ENCODE measurements around the gene RSU1. TPM values are rescaled to one million over a fixed set of nuclear protein-coding genes. Genes with fewer than 3 reads are reported as not detected.

Gene RSU1
- total and polyA plus RNA-seq, 10 of the 15 experiments (the other 5 are each of a cell fraction or from before 2014, with no cell fraction given) = 49.2 to 139 (median 81.3) TPM

DNA sequence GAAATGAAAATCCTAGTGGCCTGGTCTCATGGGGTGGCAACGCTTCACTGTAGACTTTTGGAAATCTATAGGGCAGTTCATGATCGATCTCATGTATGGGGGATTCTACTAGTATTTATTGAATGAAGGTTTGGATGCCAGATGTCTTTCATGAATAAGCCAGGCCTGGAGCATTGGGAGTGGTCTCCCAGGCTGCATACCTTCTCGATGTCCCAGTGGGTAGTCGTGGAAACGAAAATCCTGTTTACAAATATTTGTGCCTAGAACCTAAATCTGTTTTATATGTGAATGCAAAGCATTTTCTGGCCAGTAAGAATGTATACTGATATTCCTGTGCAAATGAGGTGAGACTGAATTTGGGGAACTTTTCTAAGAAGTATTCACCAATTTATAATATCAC is 190.5 kb downstream of the RSU1 start (continued):
- TF ChIP-seq E2F8 (IDR thresholded peaks at IDR 0.05; ENCODE audit: low read depth, partially characterized antibody) (no peak), BACH1 (IDR thresholded peaks at IDR 0.05; ENCODE audit: borderline replicate concordance) (no peak), EP300 (IDR thresholded peaks at IDR 0.05; ENCODE audit: borderline replicate concordance in 1 of 2, control insufficient read depth in 1 of 2, low read depth in 2 of 2, low read length in 2 of 2) (no peak), EZH2 (IDR thresholded peaks at IDR 0.05; ENCODE audit: borderline replicate concordance, control insufficient read depth, low read depth, low read length) (no peak), MTA3 (IDR thresholded peaks at IDR 0.05; ENCODE audit: borderline replicate concordance, low read length) (no peak)
- TF ChIP-seq, protein P1, sequence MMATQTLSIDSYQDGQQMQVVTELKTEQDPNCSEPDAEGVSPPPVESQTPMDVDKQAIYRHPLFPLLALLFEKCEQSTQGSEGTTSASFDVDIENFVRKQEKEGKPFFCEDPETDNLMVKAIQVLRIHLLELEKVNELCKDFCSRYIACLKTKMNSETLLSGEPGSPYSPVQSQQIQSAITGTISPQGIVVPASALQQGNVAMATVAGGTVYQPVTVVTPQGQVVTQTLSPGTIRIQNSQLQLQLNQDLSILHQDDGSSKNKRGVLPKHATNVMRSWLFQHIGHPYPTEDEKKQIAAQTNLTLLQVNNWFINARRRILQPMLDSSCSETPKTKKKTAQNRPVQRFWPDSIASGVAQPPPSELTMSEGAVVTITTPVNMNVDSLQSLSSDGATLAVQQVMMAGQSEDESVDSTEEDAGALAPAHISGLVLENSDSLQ (IDR thresholded peaks at IDR 0.05) = no peak
- TF ChIP-seq, protein P2, sequence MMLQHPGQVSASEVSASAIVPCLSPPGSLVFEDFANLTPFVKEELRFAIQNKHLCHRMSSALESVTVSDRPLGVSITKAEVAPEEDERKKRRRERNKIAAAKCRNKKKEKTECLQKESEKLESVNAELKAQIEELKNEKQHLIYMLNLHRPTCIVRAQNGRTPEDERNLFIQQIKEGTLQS (IDR thresholded peaks at IDR 0.05; ENCODE audit: borderline replicate concordance, extremely low read depth, low read depth, low read length) = no peak

- no peak for ATAC-seq
- POLR2A ChIA-PET = interaction anchor here (0.6 kb wide), 2 partner anchors 62 to 415 kb away, joined by 3 to 5 read pairs; no protein-coding TSS in a partner anchor
- no TSS peak for BruUV-seq (replicated peaks)
- TF ChIP-seq ZSCAN29 (IDR thresholded peaks at IDR 0.05) (no peak), POLR2AphosphoS2 (IDR thresholded peaks at IDR 0.05; ENCODE audit: low read depth, low read length) (no peak), SMAD5 (IDR thresholded peaks at IDR 0.05; ENCODE audit: low read depth) (no peak), KDM1A (IDR thresholded peaks at IDR 0.05; ENCODE audit: borderline replicate concordance) (no peak), BMI1 (IDR thresholded peaks at IDR 0.05; ENCODE audit: borderline replicate concordance) (no peak), ZNF24 (IDR thresholded peaks at IDR 0.05) (no peak), CBX5 (IDR thresholded peaks at IDR 0.05; ENCODE audit: low read depth) (no peak)
- TF ChIP-seq, protein P3, sequence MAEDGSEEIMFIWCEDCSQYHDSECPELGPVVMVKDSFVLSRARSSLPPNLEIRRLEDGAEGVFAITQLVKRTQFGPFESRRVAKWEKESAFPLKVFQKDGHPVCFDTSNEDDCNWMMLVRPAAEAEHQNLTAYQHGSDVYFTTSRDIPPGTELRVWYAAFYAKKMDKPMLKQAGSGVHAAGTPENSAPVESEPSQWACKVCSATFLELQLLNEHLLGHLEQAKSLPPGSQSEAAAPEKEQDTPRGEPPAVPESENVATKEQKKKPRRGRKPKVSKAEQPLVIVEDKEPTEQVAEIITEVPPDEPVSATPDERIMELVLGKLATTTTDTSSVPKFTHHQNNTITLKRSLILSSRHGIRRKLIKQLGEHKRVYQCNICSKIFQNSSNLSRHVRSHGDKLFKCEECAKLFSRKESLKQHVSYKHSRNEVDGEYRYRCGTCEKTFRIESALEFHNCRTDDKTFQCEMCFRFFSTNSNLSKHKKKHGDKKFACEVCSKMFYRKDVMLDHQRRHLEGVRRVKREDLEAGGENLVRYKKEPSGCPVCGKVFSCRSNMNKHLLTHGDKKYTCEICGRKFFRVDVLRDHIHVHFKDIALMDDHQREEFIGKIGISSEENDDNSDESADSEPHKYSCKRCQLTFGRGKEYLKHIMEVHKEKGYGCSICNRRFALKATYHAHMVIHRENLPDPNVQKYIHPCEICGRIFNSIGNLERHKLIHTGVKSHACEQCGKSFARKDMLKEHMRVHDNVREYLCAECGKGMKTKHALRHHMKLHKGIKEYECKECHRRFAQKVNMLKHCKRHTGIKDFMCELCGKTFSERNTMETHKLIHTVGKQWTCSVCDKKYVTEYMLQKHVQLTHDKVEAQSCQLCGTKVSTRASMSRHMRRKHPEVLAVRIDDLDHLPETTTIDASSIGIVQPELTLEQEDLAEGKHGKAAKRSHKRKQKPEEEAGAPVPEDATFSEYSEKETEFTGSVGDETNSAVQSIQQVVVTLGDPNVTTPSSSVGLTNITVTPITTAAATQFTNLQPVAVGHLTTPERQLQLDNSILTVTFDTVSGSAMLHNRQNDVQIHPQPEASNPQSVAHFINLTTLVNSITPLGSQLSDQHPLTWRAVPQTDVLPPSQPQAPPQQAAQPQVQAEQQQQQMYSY (CRISPR knock-in tag; IDR thresholded peaks at IDR 0.05) = no peak
Measured at GRCh38 chr10:16612981-16613355, 204.3 kb downstream of the RSU1 start.

More at GRCh38 chr10:16612981-16613355, 204.3 kb downstream of the RSU1 start:
- ChIA-PET SMC1A (ENCODE audit: uncharacterized antibody, unreplicated experiment) (no interaction called here), CTCF (no interaction called here), RAD21 (ENCODE audit: unreplicated experiment) (no interaction called here)
- no peak overlapping the region for H2AFZ ChIP-seq (ENCODE audit: control insufficient read depth, low read depth, low read length)
- H3K27ac ChIP-seq (ENCODE audit: control insufficient read depth, insufficient read depth) = no peak overlapping the region
- H3K4me2 ChIP-seq (ENCODE audit: control insufficient read depth, insufficient read depth) = no peak overlapping the region
- in situ Hi-C loops (cut with MboI) (no loop called here), intact Hi-C loops (cut with micrococcal nuclease; ENCODE audit: unreplicated experiment) (no loop called here)
- no peaks in the 10 kb centered on the region for H3K9me3 ChIP-seq (replicated peaks; ENCODE audit: control insufficient read depth, insufficient read depth, low read length)
- H3K4me1 ChIP-seq (ENCODE audit: control insufficient read depth, insufficient read depth, low read length) = no peaks in the 10 kb centered on the region
- no peaks in the 10 kb centered on the region for H3K27me3 ChIP-seq (replicated peaks in 1 of 2; ENCODE audit: control insufficient read depth in 2 of 2, insufficient read depth in 2 of 2, low read length in 1 of 2)
- 57% methylated on average over 2 of the region's 2 CpGs for WGBS (ENCODE audit: insufficient coverage, insufficient replicate concordance, low lambda C conversion rate, missing lambda C conversion rate)
- no peaks in the 10 kb centered on the region for H3K36me3 ChIP-seq (ENCODE audit: control insufficient read depth in 2 of 2, insufficient read depth in 2 of 2, low read length in 1 of 2)
- H3K4me3 ChIP-seq = no peak overlapping the region
- DNase-seq (ENCODE audit: low read depth, low spot score) (no peak), FAIRE-seq (no peak)
- no peak overlapping the region for H3K9ac ChIP-seq (ENCODE audit: control insufficient read depth, insufficient read depth, low read length)
- no peaks in the 10 kb centered on the region for H4K20me1 ChIP-seq (ENCODE audit: control insufficient read depth, insufficient read depth)
- no peaks in the 10 kb centered on the region for H3K79me2 ChIP-seq (ENCODE audit: control insufficient read depth, insufficient read depth, low read length)
